Stimulated activated CD4-positive, alpha-beta T cell treated with anti-CD3 and anti-CD28 coated beads, Interleukin-1b, Interleukin-23, amount 100 ng/mL, for 1 hour (primary cell): ENCODE data around the gene NAT14.
"Not testable (repeated sequence)": the region's sequence is repeated elsewhere in the genome, so short reads cannot be mapped to it uniquely, and the experiment has no call there.

Experiments used
- DNase-seq, 2 donors: peaks; one replicate each; pipeline ENCODE4 v3.0.0-alpha.2; 2020; ENCODE audit warnings: low read depth in 2 of 2

The NAT14 gene

DNA sequence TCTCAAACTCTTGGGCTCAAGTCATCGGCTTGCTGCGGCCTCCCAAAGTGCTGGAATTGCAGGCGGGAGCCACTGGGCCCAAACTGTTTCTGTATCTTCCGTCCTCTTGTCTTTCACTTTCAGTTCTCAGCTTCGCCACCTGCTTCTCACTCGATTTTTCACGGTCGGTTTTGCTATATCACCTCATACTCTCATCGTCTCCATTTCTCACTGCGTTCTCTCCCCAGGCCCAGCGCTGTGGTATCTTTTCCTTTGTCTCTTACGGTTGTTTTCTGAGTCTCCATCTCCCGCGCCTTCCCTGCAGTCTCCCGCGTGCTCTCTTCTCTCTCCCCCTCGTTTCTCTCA lies 18.1 kb downstream of the NAT14 start:
- no peak for DNase-seq

DNA sequence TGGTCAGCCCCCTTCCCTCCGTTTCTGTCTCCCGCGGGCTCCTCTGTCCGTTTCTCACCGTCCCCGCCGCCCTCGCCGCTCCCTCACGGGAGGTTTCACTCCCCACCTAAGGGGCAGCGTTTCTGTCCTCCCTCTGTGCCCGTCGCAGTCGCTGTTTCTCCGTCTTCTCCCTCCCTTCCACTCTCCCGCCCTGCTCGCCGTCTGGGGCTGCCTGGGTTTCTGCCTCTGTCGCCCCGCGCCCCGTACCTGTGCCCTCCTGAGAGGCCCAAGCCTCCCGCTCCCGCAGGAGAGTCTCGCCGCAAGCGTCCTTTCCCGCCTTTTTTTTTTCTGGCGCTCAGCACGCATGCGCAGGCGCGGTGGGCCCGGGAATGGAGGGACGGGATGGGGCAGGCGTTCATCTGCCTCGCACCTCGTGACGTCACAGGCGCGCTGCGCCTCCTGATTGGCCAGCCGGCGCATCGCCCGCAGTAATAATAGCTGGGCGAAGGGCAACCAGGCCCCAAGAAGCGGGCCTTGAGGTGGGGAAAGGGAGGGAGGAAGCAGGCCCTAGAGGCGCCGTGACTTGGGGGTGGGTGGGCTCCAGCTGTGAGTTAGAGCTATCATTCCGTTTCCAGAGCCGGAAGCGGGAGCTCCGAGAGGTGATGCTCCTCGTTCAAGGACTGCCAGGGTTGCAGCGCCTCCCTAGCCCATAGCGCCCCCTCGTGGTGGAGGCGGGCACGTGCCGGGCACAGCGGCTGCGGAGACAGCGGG lies 18.7 kb downstream of the NAT14 start:
- peak; percentile 83 to 94 for DNase-seq

DNA sequence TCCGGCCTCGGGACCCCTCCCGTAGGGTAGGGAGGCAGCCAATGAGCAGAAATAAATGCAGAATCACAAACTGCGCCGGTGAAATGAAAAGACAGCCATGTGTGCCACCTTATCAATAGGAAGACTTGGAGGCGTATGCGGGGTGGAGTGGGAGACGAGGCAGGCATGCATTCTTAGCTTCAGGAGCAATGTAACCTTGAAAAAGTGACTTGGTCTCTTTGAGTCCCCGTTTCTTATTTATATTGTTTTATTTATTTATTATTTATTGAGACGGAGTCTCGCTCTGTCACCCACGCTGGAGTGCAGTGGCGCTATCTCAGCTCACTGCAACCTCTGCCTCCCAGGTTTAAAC lies 19.2 kb downstream of the NAT14 start:
- DNase-seq = no peak

DNA sequence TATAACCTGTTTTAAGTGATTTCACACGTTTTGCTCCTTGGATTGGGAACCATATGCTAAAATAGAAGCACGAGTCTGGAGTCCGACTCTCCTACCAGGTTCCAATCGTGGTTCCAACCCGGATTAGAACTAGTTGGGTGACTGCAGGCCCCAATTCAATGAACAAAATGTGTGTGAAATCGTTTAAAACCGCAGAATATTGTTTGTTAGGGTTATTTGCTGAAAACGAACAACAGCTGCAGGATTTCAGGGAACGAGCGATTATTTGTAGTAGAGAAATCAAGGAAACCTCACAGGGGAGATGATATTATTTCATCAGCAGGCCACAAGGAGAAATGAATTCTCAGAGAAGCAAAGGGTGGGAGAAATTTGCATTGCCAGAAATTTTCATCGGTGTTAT lies 20.0 kb downstream of the NAT14 start:
- DNase-seq = no peak

DNA sequence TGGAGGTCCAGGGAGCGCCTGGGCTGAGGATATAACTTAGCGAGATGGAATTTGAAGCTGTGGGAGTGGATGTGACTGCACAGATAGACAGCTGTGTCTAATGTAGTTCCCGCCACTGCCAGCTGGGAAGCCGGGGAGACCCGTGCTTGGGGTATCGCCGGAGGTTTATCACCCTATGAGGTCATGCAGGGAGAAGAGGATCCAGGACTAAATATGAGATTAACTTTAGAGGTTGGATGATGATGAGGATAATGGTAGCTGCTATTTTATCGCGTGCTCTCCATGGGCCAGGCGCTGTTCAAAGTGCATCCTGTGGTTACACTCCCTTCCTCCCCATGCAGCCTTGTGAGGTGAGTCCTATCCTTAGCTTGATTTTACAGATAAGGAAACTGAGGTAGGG lies 23.1 kb downstream of the NAT14 start:
- DNase-seq = no peak

DNA sequence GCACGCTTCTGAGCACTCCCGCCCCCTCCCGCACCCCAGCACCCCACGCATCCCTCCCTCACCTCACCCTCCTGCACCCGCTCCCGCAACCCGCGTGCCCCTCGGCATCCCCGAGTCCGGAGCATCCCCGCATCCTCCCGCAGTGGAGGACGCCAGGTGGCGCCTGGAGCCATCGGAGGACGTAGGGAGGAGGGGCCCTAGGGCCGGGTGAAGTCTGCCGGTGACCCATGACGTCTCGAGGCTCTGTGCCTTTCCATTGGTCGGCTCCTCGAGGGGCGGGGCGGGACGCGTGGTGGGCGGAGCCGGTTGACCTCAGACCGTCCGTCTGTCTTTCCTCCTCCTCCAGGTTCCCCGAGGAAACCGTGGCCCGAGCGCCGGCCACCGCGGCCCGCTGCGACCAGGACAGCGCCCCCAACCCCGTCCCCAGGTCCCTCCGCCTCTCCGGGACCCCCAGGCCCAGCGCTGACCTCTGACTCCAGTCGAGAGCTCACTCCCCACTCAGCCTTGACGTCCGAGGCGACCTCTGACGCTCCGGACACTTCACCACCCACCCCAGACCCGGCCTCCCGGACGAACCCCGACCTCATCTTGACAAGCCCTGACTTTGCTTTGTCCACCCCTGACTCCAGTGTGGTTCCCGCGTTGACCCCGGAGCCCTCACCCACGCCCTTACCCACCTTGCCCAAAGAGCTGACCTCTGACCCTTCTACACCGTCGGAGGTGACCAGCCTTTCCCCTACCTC lies 32.1 kb downstream of the NAT14 start:
- DNase-seq = peak; percentile 83 to 86

DNA sequence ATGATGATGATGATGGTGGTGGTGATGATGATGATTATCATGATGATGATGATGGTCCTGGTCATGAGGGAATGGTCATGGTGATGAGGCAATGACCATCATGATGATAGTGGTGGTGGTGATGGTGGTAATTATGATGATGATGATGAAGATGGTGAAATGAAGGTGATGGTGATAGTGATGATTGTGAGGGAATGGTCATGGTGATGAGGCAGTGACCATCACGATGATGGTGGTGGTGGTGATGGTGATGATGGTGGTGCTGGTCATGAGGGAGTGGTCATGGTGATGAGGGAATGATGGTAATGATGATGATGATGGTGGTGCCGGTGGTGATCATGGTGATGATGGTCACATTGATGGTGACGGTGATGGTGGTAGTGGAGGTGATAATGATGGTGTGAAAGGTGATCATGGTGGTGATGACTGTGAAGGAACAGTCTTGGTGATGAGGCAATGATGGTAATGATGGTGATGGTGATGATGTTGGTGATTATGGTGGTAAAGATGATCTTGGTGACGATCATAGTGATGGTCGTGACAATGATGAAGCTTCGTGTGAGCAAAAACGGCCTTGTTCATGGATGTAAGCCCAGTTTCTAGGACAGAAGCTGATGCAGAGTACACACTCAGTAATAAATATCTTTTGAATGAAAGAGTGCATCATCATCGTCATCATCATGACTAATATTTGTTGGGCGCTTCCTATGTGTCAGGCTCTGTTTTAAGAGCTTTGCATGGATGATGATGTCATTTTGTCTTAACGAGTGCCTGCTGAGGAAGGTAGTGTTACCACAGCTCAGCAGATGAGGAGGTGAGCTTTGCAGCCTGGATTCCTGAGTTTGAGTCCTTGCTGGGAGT lies 34.7 kb downstream of the NAT14 start:
- no peak for DNase-seq

DNA sequence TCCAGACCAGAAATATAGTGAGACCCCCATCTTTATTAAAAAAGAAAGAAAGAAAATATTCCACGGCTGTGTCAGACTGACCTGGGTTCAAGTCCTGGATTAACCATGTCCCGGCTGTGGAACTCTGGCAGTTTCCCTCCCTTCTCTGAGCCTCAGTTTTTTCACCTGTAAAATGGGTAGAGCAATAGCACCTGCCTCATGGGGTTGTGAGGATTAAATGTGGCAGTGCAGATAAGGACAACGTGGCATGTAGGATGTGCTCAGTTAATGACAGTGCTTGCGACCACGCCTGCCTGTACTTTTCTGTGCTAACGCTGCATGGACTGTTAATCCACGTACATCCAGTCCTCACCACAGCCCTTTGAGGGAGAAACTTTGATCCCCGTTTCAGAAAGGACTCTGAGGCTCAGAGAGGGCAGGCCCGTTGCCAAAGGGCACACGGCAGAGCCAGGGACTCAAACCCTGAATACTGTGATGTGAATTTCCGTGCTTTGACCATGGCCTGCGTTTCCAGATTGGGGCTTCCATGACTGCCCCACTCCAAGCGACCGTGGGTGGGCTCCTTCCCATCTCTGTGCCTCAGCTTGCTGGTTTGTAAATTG lies 35.8 kb downstream of the NAT14 start:
- no peak for DNase-seq

DNA sequence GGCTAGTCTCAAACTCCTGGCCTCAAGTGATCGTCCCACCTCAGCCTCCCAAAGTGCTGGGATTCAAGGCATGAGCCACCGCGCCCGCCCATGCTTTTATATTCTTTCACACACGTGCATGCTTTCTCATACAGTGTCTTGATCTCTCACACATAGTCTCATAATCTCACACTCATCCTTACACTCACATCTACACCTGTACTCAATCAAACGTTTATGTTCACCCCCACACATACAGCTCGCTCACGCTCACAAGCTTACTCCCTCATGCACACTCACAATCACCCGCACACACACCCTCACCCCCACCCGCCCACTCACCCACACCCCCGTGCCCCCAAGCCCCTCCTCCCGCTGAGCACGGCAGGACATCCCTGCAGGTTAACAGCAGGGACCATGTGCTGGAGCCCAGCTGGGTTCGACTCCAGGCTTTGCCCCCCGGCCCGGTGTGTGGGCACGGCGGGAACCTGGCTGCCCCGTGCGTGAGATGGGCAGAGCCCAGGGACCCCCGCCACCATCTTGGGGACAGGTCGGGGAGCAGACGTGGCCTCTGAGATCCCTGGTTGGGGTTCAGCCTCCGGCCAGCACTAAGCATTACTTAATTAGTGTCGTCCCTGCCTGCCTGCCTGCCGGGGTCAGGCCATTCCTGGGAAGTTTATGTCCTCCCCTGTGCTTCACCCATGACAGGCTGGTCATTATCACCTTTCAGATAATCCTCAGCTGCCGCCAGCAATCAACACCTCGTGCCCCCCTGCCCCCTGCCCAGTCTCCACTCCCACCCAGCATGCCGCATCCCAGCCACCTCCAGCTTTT lies 40.5 kb downstream of the NAT14 start:
- DNase-seq = no peak

DNA sequence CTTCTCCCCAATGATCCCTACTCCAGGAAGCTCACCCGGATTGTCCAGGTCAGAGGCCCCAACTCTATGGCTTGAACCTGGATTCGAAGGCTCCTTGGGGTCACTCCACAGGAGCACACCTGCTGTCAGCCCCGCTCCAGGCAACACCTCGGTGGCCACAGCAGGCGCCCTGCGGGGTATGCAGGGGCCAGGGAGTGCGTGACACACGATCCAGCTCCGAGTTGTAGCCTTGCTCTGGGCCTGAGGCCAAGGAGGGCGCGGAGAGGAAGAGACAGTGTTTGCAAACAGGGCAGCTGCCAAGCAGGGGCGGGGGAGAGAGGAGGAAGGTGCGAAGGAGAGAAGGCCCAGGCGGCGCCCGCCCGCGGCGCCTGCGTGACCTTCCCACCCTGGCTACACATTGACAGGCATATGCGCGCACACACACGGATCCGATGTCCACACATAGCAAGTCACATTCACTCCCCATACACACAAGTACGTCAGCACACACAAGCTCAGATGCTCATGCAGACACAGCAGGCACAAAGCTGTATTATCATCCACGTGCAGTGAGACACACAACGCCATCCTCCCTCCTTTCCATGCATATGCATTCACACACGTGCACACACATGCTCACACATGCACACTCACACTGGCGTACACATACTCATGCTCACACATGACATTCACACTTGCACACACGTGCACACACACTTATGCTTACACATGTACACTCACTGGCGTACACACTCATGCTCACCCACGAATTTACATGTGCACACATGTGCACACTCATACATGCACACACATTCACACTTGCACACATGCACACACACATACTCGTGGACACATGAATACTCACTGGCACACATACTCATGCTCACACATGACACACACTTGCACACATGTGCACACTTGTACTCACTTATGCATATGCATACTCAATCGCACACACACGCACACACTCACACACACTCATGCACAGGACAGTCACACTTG lies 41.5 kb downstream of the NAT14 start:
- no peak for DNase-seq

DNA sequence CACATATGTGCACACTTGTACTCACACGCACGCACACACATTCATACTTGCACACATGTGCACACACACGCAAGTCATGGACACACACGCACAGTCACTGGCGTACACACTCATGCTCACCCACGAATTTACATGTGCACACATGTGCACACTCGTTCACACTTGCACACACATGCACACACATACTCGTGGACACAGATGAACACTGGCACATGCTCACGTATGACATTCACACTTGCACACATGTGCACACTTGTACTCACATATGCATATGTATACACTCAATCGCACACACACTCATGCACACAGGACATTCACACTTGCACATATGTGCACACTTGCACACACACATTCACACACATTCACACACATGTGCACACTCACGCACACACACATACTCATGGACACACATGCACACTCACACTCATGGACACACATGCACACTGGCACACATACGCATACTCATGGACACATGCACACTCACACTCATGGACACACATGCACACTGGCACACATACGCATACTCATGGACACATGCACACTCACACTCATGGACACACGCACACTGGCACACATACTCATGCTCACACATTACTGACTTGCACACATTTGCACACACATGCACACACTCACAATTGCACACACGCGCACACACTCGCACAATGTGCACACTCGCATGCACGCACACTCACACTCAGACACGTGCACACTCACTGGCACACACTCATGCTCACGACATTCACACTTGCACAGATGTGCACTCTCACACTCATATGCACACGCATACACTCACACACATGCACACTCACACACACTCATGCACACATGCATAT lies 42.4 kb downstream of the NAT14 start:
- DNase-seq = no peak

DNA sequence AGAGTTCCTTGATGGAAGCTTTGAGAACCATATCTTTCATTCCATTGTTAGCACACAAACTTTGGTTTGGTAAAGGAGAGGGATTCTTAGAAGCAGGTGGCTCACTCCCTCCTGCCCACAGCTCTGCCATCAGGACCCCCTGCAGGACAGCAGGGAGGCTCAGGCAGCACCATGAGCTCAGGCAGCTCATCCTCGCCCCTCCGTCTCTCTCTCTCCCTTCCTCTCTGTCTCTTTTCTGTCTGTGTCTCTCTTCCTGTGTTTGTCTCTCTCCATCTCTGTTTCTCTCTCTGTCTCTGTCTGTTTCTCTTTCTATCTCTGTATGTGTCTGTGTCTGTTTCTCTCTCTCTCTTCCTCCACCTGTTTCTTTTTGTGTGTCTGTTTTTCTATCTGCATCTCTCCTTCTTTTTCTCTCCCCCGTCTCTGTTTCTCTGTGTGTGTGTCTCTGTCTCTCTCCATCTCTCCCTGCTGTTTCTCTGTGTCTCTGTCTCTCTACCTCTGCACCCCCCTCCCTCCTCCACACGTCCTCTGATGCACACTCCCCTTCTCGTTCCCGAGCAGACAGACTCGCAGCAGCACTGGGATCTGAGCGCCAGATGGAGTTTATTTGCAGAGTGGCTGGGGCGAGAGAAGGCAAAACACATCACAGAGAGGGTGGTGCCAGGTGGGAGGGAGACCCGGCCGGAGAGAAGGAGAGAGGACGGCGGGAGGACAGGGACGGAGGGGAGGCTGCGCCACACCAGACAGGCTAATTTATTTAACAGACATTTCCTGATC lies 43.2 kb downstream of the NAT14 start:
- no peak for DNase-seq

DNA sequence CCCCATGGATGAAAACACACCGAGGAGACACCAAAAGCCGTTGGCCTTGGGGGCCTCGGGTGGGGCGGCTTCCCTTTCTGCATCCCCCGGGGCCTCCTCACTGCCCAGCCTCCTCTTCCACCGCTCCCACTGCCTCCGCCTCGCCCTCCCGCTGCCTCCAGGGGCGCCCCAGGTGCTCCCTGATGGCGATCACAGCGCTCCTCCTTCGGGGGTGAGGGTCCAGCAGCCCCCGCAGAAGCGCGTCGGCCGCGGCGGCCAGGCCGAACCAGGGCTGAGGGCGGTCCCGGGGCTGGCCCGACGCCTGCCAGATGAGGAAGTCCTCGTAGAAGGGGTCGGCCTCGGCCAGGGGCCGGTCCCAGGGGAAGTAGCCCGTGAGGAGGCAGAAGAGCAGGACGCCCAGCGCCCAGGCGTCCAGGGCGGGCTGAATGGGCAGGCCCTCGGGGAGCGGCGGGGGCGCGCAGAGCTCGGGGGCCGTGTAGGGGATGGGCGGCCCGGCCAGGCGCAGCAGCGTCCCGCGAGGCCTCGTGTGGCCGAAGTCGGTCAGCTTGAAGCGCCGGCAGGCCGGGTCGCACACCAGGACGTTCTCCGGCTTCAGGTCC lies 44.7 kb downstream of the NAT14 start:
- DNase-seq = no peak

DNA sequence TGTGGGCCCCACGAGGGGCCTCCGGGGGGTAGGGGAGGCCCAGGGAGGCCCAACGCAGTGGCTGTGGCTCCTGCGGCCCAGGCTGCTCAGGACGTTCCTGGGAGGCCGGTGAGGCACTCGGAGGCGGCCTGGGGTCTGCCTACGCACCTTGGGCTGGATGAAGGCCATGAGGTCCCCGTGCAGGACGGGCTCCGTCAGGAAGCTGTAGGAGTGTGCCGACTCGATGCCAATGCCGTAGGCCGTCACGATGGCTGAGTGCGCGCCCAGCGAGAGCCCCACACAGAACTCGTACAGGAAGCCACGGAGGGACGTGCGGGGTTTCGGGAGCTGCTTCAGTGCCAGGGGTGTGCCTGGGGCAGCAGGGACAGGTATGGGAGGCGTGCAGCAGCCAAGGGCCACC lies 46.0 kb downstream of the NAT14 start:
- DNase-seq = no peak

DNA sequence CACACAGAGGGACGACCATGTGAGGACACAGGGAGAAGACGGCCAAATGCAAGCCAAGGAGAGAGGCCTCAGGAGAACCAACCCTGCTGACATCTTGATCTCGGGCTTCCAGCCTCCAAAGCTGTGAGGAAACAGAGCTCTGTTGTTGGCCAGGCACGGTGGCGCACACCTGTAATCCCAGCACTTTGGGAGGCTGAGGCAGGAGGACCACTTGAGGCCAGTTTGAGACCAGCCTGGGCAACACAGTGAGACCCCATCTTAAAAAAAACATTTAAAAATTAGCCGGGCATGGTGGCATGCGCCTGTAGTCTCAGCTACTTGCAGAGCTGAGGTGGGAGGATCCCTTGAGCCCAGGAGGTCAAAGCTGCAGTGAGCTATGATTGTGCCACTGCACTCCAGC lies 49.3 kb downstream of the NAT14 start:
- DNase-seq = not testable (repeated sequence)

DNA sequence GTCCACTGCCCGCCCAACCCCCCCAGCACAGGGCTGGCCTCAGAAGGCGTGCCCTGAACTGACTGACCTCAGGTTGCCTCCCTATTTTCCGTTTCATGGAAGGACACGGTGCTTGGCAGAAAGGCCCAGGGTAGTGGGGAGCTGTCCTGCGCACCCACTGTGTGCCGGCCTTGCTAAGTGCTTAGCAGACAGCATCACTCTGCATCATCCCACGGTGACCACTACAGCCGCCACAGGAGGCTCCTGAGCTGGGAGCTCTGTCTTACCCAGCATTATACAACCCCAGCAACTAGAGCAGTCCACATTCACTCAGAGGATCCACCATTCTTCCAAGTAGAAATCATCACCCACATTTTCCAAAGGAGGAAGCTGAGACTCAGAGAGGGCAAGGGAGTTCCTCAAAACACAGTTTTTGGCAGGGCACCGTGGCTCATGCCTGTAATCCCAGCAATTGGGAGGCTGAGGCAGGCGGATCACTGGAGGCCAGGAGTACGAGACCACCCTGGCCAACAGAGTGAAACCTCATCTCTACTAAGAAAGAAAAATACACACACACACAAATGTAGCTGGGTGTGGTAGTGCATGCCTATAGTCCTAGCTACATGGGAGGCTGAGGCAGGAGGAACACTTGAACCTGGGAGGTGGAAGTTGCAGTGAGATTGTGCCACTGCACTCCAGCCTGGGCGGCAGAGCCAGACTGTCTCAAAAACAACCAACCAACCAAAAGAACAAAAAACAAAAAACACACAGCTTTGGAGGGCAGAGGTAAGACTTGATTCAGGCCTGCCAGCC lies 50.4 kb downstream of the NAT14 start:
- DNase-seq = no peak

DNA sequence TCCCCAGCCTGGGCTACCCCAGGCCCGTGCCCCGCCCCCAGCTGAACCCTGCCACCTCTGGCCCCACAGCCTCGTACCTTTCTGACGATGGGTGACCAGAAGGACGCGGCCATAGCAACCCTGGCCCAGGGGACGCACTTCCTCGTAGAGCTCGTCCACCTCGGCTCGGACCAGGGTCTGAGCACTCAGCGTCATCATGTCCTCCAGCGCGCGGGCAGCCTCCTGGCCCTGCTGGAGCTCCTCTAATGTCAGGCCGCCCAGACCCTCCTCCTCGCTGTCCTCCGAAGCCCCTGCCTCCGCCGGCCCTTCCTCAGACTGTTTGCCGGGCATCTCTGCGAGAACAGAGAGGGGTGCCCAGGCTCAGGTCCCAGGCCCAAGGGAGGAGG lies 51.0 kb downstream of the NAT14 start:
- no peak for DNase-seq
